Vagina (tissue), 2 donors: ENCODE results near the gene GPR108. TPM values are rescaled to one million over a fixed set of nuclear protein-coding genes. Genes with fewer than 3 reads are reported as not detected.

ENCODE experiments used
- DNase-seq, 2 donors: peaks; one replicate each; pipeline ENCODE4 v3.0.0-alpha.2; 2017; ENCODE audit errors: extremely low spot score in 2 of 2
- H3K27ac ChIP-seq: fragments of 200-600 bp; sonication (generic); one replicate; pipeline ENCODE4 v1.5.1; 2019
- H3K27me3 ChIP-seq: fragments of 200-600 bp; sonication (generic); one replicate; pipeline ENCODE4 v1.5.1; 2019
- H3K36me3 ChIP-seq, 2 donors: fragments of 200-600 bp; sonication (generic); one replicate each; pipeline ENCODE4 v1.5.1; 2017 to 2019
- H3K4me1 ChIP-seq: fragments of 200-600 bp; sonication (generic); one replicate; pipeline ENCODE4 v1.5.1; 2019
- H3K4me3 ChIP-seq, 2 donors: fragments of 200-600 bp; sonication (generic); 1 replicate in 1 of 2; 2 replicates in 1 of 2; pipeline ENCODE4 v1.5.1; 2016 to 2019
- H3K9me3 ChIP-seq: fragments of 200-600 bp; sonication (generic); one replicate; pipeline ENCODE4 v1.5.1; 2019
- POLR2A ChIP-seq, 2 donors: fragments of 450-650 bp; IDR thresholded peaks; one replicate each; pipeline ENCODE4 v1.6.1; 2017; ENCODE audit warnings: antibody characterized with exemption in 2 of 2, mild to moderate bottlenecking in 2 of 2, moderate library complexity in 2 of 2
- POLR2AphosphoS5 ChIP-seq, 2 donors: sonication (generic); formaldehyde crosslinking; IDR thresholded peaks; one replicate each; pipeline ENCODE4 v1.9.0; 2017; ENCODE audit warnings: antibody characterized with exemption in 2 of 2, mild to moderate bottlenecking in 2 of 2, low read depth in 1 of 2; ENCODE audit not compliant: insufficient read depth in 1 of 2
- intact Hi-C: fragments of 100-400 bp; cut with DNase I; formaldehyde crosslinking; loops from one replicate; pipeline ENCODE4 v1.15.1; 2023
- total RNA-seq: library from RNA; depleted of rRNA; stranded (reverse); fragments of >200 nt; gene quantifications from one replicate; pipeline ENCODE4 v1.2.3, GENCODE V29; 2016
- TF ChIP-seq, protein P1 (sequence below), 3 experiments: fragments of 450-650 bp in 2 of 3; fragments of 200-600 bp in 1 of 3; sonication (generic) in 1 of 3; IDR thresholded peaks; one replicate each; pipeline ENCODE4 v1.5.1; 2017 to 2019; ENCODE audit warnings: antibody characterized with exemption in 3 of 3, mild to moderate bottlenecking in 2 of 3, moderate library complexity in 2 of 3

The GPR108 gene
- total RNA-seq, 1 donor from 2014 or later = 62.9 TPM

- Histone ChIP-seq H3K9me3 (no peaks in the 10 kb centered on the region), H3K27ac (peak overlapping the region; percentile 95), H3K4me3 (peak overlapping the region; percentile 65 to 78), H3K27me3 (no peaks in the 10 kb centered on the region), H3K36me3 (peaks cover 0 to 21% of the 10 kb centered on the region in 2 donors), H3K4me1 (peaks cover 31% of the 10 kb centered on the region)
- DNase-seq = peak in 1 of 2 donors; percentile 96
- intact Hi-C loops = loop anchor here (5.0 to 10.0 kb wide), 2 partner anchors 128 to 314 kb away; partner anchors contain the start of gene KHSRP
- peak in 1 of 2 donors; percentile 68 for TF ChIP-seq POLR2AphosphoS5 (IDR thresholded peaks at IDR 0.05; ENCODE audit: insufficient read depth in 1 of 2, low read depth in 1 of 2)
- TF ChIP-seq POLR2A (IDR thresholded peaks at IDR 0.05) = peak in 1 of 2 donors; percentile 38
- TF ChIP-seq, protein P1, sequence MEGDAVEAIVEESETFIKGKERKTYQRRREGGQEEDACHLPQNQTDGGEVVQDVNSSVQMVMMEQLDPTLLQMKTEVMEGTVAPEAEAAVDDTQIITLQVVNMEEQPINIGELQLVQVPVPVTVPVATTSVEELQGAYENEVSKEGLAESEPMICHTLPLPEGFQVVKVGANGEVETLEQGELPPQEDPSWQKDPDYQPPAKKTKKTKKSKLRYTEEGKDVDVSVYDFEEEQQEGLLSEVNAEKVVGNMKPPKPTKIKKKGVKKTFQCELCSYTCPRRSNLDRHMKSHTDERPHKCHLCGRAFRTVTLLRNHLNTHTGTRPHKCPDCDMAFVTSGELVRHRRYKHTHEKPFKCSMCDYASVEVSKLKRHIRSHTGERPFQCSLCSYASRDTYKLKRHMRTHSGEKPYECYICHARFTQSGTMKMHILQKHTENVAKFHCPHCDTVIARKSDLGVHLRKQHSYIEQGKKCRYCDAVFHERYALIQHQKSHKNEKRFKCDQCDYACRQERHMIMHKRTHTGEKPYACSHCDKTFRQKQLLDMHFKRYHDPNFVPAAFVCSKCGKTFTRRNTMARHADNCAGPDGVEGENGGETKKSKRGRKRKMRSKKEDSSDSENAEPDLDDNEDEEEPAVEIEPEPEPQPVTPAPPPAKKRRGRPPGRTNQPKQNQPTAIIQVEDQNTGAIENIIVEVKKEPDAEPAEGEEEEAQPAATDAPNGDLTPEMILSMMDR (IDR thresholded peaks at IDR 0.05) = peak; percentile 3 to 52 (median 30)
Observed at GRCh38 chr19:6736169-6736916, 1.0 kb downstream of the GPR108 start.

DNA sequence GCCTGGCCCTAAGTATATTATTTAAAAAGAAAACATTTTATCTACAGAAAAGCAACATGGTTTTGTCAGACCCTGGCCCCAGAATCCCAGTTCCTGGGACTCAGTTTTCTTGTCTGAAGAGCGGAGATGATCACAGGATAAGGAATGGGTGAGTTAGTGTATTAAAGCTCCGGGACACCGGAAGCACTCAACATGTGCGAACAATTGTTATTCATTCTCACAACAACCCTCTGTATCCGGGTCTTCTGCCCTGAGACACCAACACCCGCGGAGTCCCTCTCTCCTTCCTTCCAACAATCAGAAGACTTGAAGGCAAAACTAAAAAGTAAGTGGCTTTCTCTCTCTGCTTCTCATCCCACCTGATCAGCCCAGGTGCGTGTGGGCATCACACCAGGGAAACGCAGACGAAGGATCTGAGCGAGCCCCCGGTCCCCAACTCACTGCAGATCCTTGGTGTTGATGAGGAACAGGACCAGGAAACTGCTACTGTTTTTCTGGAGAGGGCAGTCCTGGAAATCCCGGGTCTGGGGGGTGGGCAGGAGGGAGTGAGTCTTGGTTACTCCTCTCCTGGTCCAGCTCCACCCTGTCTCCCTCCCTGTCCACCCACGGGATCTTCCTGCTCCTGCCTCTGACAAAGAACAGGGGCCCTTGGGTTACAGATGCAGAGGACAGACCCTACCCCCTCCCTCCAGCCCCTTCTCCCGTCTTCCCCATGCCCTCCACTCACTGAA lies 2.0 kb downstream of the GPR108 start:
- Histone ChIP-seq H3K4me1 (peaks cover 25% of the 10 kb centered on the region), H3K9me3 (no peaks in the 10 kb centered on the region), H3K4me3 (peak overlapping the region in 1 of 2 donors; percentile 78), H3K27me3 (no peaks in the 10 kb centered on the region), H3K27ac (peak overlapping the region; percentile 95), H3K36me3 (peaks cover 0 to 24% of the 10 kb centered on the region in 2 donors)
- intact Hi-C loops = loop anchor here (5.0 to 10.0 kb wide), 2 partner anchors 129 to 313 kb away; partner anchors contain the start of gene KHSRP
- TF ChIP-seq POLR2AphosphoS5 (IDR thresholded peaks at IDR 0.05; ENCODE audit: insufficient read depth in 1 of 2, low read depth in 1 of 2) (no peak), POLR2A (IDR thresholded peaks at IDR 0.05) (no peak)
- TF ChIP-seq, protein P1 (IDR thresholded peaks at IDR 0.05) = no peak
- DNase-seq = no peak

GRCh38 chr19:6734096-6734696 lies 3.2 kb downstream of the GPR108 start:
- intact Hi-C loops = loop anchor here (10.0 kb wide), 1 partner anchor 131 kb away; no protein-coding TSS in a partner anchor
- Histone ChIP-seq H3K4me3 (no peak overlapping the region), H3K4me1 (peaks cover 24% of the 10 kb centered on the region), H3K27ac (no peak overlapping the region), H3K27me3 (no peaks in the 10 kb centered on the region), H3K36me3 (peaks cover 0 to 24% of the 10 kb centered on the region in 2 donors), H3K9me3 (no peaks in the 10 kb centered on the region)
- DNase-seq = no peak
- TF ChIP-seq POLR2A (IDR thresholded peaks at IDR 0.05) (no peak), POLR2AphosphoS5 (IDR thresholded peaks at IDR 0.05; ENCODE audit: insufficient read depth in 1 of 2, low read depth in 1 of 2) (no peak)
- TF ChIP-seq, protein P1 (IDR thresholded peaks at IDR 0.05) = no peak

- TF ChIP-seq POLR2AphosphoS5 (IDR thresholded peaks at IDR 0.05; ENCODE audit: insufficient read depth in 1 of 2, low read depth in 1 of 2) (no peak), POLR2A (IDR thresholded peaks at IDR 0.05) (no peak)
- TF ChIP-seq, protein P1 (IDR thresholded peaks at IDR 0.05) = no peak
- DNase-seq = no peak
- Histone ChIP-seq H3K27me3 (no peaks in the 10 kb centered on the region), H3K4me3 (no peak overlapping the region), H3K27ac (no peak overlapping the region), H3K36me3 (peaks cover 0 to 24% of the 10 kb centered on the region in 2 donors), H3K4me1 (peaks cover 18% of the 10 kb centered on the region), H3K9me3 (no peaks in the 10 kb centered on the region)
- intact Hi-C loops = loop anchor here (10.0 kb wide), 1 partner anchor 131 kb away; no protein-coding TSS in a partner anchor
Observed at GRCh38 chr19:6733338-6734095, 3.9 kb downstream of the GPR108 start.
